OCI-LY1 (cell line): ENCODE data around the gene BORCS8.

ENCODE experiments used
- EZH2 ChIP-seq: fragments of 200-600 bp; sonication (generic), shearing (Covaris generic); IDR thresholded peaks from 2 replicates; pipeline ENCODE4 v1.8.0; 2017; ENCODE audit warnings: borderline replicate concordance, mixed run types, mild to moderate bottlenecking, antibody characterized with exemption, low read length, moderate library complexity, mixed read lengths
- TF ChIP-seq, protein P1 (sequence below): fragments of 200-600 bp; sonication (generic), shearing (Covaris generic); IDR thresholded peaks from 2 replicates; pipeline ENCODE4 v1.5.1; 2017; ENCODE audit warnings: mild to moderate bottlenecking, antibody characterized with exemption, low read length, moderate library complexity, mixed read lengths

GRCh38 chr19:19185853-19186740 is 5.9 kb downstream of the BORCS8 start:
- TF ChIP-seq, protein P1, sequence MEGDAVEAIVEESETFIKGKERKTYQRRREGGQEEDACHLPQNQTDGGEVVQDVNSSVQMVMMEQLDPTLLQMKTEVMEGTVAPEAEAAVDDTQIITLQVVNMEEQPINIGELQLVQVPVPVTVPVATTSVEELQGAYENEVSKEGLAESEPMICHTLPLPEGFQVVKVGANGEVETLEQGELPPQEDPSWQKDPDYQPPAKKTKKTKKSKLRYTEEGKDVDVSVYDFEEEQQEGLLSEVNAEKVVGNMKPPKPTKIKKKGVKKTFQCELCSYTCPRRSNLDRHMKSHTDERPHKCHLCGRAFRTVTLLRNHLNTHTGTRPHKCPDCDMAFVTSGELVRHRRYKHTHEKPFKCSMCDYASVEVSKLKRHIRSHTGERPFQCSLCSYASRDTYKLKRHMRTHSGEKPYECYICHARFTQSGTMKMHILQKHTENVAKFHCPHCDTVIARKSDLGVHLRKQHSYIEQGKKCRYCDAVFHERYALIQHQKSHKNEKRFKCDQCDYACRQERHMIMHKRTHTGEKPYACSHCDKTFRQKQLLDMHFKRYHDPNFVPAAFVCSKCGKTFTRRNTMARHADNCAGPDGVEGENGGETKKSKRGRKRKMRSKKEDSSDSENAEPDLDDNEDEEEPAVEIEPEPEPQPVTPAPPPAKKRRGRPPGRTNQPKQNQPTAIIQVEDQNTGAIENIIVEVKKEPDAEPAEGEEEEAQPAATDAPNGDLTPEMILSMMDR = peak; percentile 83
- TF ChIP-seq EZH2 = no peak
